Testis (tissue), 2 donors: Measurements from ENCODE around the gene CD164L2.

Source experiments
- CTCF ChIP-seq, 3 experiments: fragments of 450-650 bp in 2 of 3; fragments of 200-600 bp in 1 of 3; sonication (generic) in 1 of 3; IDR thresholded peaks; one replicate each; pipeline ENCODE4 v1.5.1; 2016 to 2019; ENCODE audit warnings: antibody characterized with exemption in 3 of 3, mild to moderate bottlenecking in 2 of 3, moderate library complexity in 1 of 3
- POLR2A ChIP-seq: fragments of 450-650 bp; IDR thresholded peaks from one replicate; pipeline ENCODE4 v1.6.1; 2017; ENCODE audit warnings: antibody characterized with exemption, mild to moderate bottlenecking, moderate library complexity

GRCh38 chr1:27423709-27424108 is 40.6 kb upstream of the CD164L2 start:
- TF ChIP-seq CTCF (IDR thresholded peaks at IDR 0.05): no peak
- no peak for TF ChIP-seq POLR2A
